Adipocyte (in vitro differentiated cells): Measurements from ENCODE around the gene ZNF592.

Experiments
- DNase-seq: peaks from one replicate; pipeline ENCODE4 v3.0.0-alpha.2; 2015; ENCODE audit warnings: low read depth
- H3K27me3 ChIP-seq: replicated peaks from 2 replicates; pipeline ENCODE4 v1.7.0; 2013; ENCODE audit warnings: mild to moderate bottlenecking, low read length, moderate library complexity; ENCODE audit not compliant: control insufficient read depth, insufficient read depth
- H3K36me3 ChIP-seq: 2 replicates; pipeline ENCODE4 v1.7.0; 2013; ENCODE audit warnings: low read length, mild to moderate bottlenecking, moderate library complexity; ENCODE audit not compliant: control insufficient read depth, insufficient read depth, severe bottlenecking
- H3K4me1 ChIP-seq: 2 replicates; pipeline ENCODE4 v1.7.0; 2013; ENCODE audit warnings: mild to moderate bottlenecking, low read length, moderate library complexity; ENCODE audit not compliant: control insufficient read depth, insufficient read depth
- H3K4me3 ChIP-seq: 2 replicates; pipeline ENCODE4 v1.7.0; 2013; ENCODE audit warnings: mild to moderate bottlenecking, low read length, moderate library complexity
- H3K9ac ChIP-seq: 2 replicates; pipeline ENCODE4 v1.7.0; 2013; ENCODE audit warnings: mild to moderate bottlenecking, low read length, moderate library complexity
- H3K9me3 ChIP-seq: 2 replicates; pipeline ENCODE4 v1.7.0; 2013; ENCODE audit warnings: mild to moderate bottlenecking, low read length, moderate library complexity; ENCODE audit not compliant: control insufficient read depth

The ZNF592 gene

DNA sequence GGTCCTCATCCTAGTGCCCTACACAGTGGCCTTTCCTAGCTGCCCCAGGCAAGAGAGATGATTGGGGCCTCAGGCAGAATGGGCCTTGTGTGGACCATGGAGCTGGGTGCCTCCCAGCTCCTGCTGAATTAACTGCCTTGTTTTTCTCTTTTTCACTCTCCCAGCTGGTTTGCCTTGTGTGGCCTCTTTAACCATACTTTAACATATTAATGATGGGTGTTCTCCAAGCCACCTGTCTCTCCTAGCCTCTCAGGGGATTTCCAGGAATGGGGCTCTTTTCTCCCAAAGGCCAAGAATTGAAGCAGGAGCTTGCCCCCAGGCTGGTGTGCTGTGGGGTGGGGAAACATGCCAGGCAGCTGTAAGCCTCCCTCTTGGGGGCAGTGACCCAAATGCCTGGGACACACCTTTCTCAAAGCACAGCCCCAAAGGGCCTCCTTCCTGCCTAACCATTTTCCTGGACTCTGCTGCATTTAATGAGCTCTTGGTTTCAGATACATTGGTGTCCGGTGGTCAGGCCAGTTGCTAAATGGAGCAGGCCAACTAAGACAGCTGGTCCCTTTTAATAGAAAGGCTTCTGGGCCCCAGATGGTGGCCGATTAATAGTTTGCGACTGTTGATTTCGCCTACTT, 74.4 kb downstream of the ZNF592 start:
- H3K36me3 ChIP-seq = no peaks in the 10 kb centered on the region
- no peak for DNase-seq
- no peaks in the 10 kb centered on the region for H3K27me3 ChIP-seq
- H3K4me3 ChIP-seq = no peak overlapping the region
- H3K9ac ChIP-seq = no peak overlapping the region
- H3K4me1 ChIP-seq = peaks cover 44% of the 10 kb centered on the region
- no peaks in the 10 kb centered on the region for H3K9me3 ChIP-seq

DNA sequence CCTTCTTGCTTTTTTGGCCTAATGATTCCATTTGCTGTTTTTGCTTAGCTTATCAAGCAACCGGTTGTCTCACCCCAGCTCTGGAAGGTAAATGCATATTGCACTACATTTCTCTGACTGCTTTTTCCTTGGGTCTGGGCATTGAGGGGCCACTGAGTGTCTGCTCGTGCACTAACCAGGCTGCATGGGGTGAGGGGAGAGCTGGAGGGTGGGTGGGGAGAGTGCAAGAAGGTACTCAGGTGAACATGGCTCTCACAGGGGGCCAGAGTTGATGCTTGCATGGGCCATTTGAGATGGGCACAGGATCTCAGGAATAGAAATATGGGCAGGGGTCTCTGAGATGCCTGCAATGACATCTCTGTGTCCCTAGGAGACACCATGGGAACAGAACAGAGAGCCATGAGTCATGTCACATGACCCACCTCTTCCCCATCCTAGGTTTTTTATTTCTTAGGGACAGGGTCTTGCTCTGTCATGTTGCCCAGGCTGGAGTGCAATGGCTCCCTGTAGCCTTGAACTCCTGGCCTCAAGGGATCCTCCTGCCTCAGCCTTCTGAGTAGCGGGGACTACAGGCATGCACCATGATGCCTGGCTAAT, 75.0 kb downstream of the ZNF592 start:
- H3K9ac ChIP-seq = no peak overlapping the region
- H3K9me3 ChIP-seq = no peaks in the 10 kb centered on the region
- peaks cover 46% of the 10 kb centered on the region for H3K4me1 ChIP-seq
- H3K27me3 ChIP-seq = no peaks in the 10 kb centered on the region
- H3K36me3 ChIP-seq = no peaks in the 10 kb centered on the region
- H3K4me3 ChIP-seq = no peak overlapping the region
- DNase-seq = no peak

GRCh38 chr15:84824260-84825007, 76.0 kb downstream of the ZNF592 start:
- Histone ChIP-seq H3K4me3 (no peak overlapping the region), H3K9me3 (no peaks in the 10 kb centered on the region), H3K27me3 (no peaks in the 10 kb centered on the region), H3K36me3 (no peaks in the 10 kb centered on the region), H3K9ac (no peak overlapping the region), H3K4me1 (peaks cover 43% of the 10 kb centered on the region)
- DNase-seq = peak; percentile 78

DNA sequence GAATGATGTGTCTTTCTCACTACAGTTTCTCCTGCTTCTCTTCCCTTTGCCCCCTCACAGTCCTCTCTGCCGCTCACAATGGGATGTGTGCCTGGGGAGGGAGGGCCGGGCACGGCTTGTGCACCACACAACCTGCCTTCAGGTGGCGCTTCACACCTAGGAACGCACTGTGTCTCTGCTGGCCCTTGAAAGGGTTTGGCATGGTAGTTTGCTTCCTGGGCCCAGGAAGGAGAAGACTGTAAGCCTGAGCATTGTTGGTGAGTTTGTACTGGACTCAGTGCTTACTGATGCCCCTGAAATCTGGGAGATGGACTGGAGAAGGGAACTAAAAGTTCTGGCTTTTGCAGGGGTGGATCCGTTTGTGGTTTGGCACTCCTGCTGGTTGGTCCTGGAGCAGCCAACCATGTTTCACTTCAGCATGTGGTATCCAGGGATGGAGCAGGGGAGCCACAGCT, 78.0 kb downstream of the ZNF592 start:
- DNase-seq = no peak
- no peaks in the 10 kb centered on the region for H3K9me3 ChIP-seq
- no peak overlapping the region for H3K4me3 ChIP-seq
- no peak overlapping the region for H3K9ac ChIP-seq
- peaks cover 55% of the 10 kb centered on the region for H3K4me1 ChIP-seq
- no peaks in the 10 kb centered on the region for H3K36me3 ChIP-seq
- no peaks in the 10 kb centered on the region for H3K27me3 ChIP-seq

- no peak for DNase-seq
- Histone ChIP-seq H3K9ac (no peak overlapping the region), H3K9me3 (no peaks in the 10 kb centered on the region), H3K4me1 (peaks cover 64% of the 10 kb centered on the region), H3K27me3 (no peaks in the 10 kb centered on the region), H3K36me3 (no peaks in the 10 kb centered on the region), H3K4me3 (no peak overlapping the region)
Observed at GRCh38 chr15:84827246-84827645, 78.9 kb downstream of the ZNF592 start.

- Histone ChIP-seq H3K9me3 (no peaks in the 10 kb centered on the region), H3K4me3 (no peak overlapping the region), H3K9ac (no peak overlapping the region), H3K4me1 (peaks cover 74% of the 10 kb centered on the region), H3K27me3 (no peaks in the 10 kb centered on the region), H3K36me3 (no peaks in the 10 kb centered on the region)
- no peak for DNase-seq
Observed at GRCh38 chr15:84828086-84828908, 79.9 kb downstream of the ZNF592 start.

- Histone ChIP-seq H3K27me3 (no peaks in the 10 kb centered on the region), H3K9me3 (no peaks in the 10 kb centered on the region), H3K4me3 (no peak overlapping the region), H3K36me3 (no peaks in the 10 kb centered on the region), H3K4me1 (peaks cover 70% of the 10 kb centered on the region), H3K9ac (no peak overlapping the region)
- no peak for DNase-seq
Observed at GRCh38 chr15:84829428-84829827, 81.0 kb downstream of the ZNF592 start.

DNA sequence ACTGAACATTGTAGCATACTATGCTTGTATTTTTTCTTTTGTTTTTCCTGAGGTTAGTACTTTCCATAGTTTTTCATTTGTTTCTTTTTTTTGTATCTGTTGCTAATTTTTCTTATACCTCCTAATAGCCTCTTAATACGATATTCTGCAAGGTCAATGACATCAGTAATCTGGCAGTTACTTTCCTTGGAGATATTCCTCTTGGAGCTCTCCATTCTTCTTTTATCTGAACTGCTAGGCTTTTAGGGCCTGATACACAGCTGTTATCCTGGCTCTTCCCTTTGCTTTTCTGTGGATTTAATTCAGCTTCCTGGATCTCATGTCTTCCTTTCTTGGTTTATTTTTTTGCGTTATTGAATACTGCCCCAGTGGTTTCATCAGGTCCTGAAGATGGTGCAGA, 81.6 kb downstream of the ZNF592 start:
- no peaks in the 10 kb centered on the region for H3K27me3 ChIP-seq
- H3K36me3 ChIP-seq = no peaks in the 10 kb centered on the region

DNA sequence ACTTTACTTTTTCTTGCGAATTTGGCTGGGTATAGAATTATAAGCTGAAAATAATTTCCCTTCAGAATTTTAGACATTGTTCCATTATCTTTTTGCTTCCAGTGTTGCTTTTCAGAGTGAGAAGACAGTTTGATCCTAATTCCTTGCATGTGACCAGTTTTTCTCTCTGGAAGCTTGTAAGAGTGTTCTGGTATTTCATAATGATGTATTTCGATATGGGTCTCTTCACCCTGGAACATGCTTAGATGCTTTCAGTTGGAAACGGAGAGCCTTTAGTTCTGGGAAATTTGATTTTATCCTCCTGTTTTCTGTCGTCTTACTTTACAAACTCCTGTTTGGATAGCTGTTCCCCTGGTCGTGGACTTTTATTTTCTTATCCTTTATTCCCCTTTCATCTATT, 82.6 kb downstream of the ZNF592 start:
- Histone ChIP-seq H3K9ac (peak overlapping the region; percentile 61), H3K27me3 (no peaks in the 10 kb centered on the region), H3K4me1 (peaks cover 59% of the 10 kb centered on the region), H3K36me3 (no peaks in the 10 kb centered on the region), H3K4me3 (peak overlapping the region; percentile 28), H3K9me3 (no peaks in the 10 kb centered on the region)
- peak; percentile 45 for DNase-seq

More for the DNA sequence above, 81.6 kb downstream of the ZNF592 start:
- Histone ChIP-seq H3K4me1 (peaks cover 66% of the 10 kb centered on the region), H3K9me3 (no peaks in the 10 kb centered on the region), H3K9ac (no peak overlapping the region), H3K4me3 (no peak overlapping the region)
- no peak for DNase-seq

- H3K9ac ChIP-seq = peak overlapping the region; percentile 61
- no peaks in the 10 kb centered on the region for H3K27me3 ChIP-seq
- H3K36me3 ChIP-seq = no peaks in the 10 kb centered on the region
- DNase-seq = no peak
- peak overlapping the region; percentile 28 for H3K4me3 ChIP-seq
- no peaks in the 10 kb centered on the region for H3K9me3 ChIP-seq
- H3K4me1 ChIP-seq = peaks cover 54% of the 10 kb centered on the region
Observed at GRCh38 chr15:84831613-84832012, 83.2 kb downstream of the ZNF592 start.
